NCI-H2029 (cell line): ENCODE results near the gene GM2A.
"Not testable (repeated sequence)": the region's sequence is repeated elsewhere in the genome, so short reads cannot be mapped to it uniquely, and the experiment has no call there.

Source experiments
- DNase-seq: peaks from one replicate; lab custom pipeline; 2025; lab: John Stamatoyannopoulos, UW

GM2A gene

GRCh38 chr5:151293624-151294023 lies 40.6 kb downstream of the GM2A start:
- no peak for DNase-seq

DNA sequence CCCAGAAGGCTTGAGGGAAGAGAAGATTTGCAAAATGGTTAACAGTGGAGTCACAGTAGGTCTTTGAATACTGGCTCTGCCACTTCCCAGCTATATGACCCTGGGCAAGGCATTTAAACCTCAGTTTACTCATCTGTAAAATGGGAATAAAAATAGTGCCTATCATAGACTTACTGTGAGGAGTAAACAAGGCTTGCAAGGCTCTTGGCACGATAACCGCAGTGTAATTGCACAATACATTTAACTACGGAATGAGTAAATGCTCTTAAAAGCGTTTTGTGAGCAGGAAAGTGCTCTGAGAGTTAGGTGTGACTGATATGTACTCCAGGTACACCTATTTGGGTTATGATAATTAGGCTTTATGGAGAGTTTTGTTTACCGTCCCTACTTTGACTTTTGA lies 42.2 kb downstream of the GM2A start:
- no peak for DNase-seq

DNA sequence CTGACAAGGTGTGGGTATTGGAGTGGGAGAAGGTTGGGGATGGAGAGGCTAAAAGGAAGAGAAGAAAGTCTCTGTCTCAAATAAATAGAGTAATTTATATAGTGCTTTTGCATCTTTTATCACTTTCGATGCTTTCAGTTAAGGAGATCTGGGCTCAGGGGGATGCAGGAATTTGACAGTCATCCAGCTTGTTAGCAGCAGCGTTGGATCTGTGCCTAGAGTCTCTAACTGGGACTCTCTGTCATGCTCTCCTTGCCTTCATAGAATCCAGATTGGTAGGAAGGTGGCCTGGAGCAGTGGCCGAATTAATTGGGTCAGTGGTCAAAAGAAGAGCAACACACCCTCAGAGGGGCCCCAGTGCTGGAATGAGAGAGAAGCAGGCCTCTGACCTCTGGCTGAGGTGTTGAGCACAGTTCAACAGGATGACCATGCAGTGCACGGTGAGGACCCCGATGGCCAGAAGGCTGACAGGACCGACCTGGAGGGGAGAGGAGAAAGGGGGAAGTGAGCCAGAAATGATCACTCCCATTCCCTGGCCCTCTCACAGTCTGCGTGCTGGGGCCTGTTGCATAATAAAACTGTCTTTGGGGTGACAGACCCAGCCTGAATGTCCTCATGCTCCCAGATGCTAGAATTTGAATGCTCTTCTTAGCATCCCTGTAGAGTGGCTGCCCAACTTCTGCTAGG lies 42.9 kb downstream of the GM2A start:
- no peak for DNase-seq

GRCh38 chr5:151296478-151296830 lies 43.5 kb downstream of the GM2A start:
- DNase-seq = no peak

DNA sequence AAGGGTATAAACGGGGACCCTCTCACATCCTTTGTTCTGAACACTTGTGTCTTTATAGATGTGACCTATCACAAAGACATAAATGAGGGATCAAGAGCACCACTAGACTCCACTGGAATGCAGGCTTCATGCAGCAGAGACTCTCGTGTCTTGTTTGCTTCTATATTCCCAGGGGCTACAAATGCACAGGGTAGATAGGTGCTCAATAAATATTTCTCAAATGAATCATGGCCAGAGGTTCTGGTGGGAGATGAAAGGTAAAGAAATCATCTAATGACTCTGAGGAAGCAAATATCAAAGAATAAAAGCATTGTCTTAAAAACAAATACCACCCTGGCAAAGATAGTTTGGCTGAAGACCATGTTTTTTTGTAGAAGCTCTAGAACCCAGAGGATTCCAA lies 44.0 kb downstream of the GM2A start:
- no peak for DNase-seq

GRCh38 chr5:151298063-151298855 lies 45.3 kb downstream of the GM2A start:
- no peak for DNase-seq

DNA sequence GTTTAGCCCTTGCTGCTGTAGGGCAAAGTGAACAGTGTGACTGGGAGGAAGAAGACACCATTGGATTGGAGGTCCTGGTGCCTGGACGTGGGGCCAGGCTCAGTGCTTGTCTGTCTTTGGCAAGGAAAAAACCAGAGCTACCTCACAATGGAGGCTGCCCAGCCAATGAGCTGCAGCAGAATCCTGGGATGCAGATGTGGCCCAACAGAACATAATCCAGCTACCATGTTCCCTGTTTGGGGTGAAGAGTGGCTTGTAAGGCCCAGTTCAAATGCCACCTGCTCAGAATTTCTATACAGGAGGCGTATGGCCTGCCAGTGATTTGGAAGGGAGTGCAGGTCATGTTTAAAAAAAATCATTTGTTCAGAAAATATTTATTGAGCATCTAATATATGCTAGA lies 50.7 kb downstream of the GM2A start, which contains the start of gene SLC36A3:
SLC36A3 (minus strand) TSS at position 101 of the 400 bp plus-strand sequence. CDS start 412 bp downstream, outside the sequence.
- DNase-seq = no peak

- DNase-seq = not testable (repeated sequence)
These were observed 56.3 kb downstream of the GM2A start for GRCh38 chr5:151309266-151309665.

- DNase-seq = not testable (repeated sequence)
These were observed 56.8 kb downstream of the GM2A start for GRCh38 chr5:151309821-151310220.

- no peak for DNase-seq
These were observed 57.9 kb downstream of the GM2A start for GRCh38 chr5:151310932-151311331.

DNA sequence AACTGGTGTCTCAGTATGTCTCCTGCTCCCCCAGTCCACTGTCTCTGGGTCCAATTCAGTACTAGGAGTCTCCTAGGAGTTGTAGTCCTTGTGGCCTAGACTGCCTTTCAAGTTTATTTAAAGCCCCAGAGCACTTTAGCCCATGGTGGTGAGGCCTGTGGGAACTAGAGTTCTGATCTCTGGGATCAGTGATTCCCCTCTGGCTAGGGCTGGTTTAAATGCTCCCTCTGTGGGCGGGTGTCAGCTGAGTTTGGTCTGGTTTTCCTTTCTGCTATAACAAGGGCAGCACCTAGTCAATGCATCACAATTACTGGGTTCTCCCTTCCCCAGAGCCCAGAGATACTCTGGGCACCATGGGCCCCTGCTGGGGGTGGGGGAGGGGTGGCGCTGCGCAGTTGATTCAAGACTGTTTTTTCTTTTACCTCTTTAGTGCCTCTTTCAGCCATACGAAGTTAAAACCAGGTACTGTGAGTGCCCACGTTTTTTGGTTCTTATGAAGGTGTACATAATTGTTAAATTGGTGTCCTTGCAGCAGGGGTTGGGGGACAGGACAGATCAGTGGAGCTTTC lies 59.9 kb downstream of the GM2A start:
- DNase-seq = no peak

GRCh38 chr5:151313357-151313756 lies 60.4 kb downstream of the GM2A start:
- no peak for DNase-seq

DNA sequence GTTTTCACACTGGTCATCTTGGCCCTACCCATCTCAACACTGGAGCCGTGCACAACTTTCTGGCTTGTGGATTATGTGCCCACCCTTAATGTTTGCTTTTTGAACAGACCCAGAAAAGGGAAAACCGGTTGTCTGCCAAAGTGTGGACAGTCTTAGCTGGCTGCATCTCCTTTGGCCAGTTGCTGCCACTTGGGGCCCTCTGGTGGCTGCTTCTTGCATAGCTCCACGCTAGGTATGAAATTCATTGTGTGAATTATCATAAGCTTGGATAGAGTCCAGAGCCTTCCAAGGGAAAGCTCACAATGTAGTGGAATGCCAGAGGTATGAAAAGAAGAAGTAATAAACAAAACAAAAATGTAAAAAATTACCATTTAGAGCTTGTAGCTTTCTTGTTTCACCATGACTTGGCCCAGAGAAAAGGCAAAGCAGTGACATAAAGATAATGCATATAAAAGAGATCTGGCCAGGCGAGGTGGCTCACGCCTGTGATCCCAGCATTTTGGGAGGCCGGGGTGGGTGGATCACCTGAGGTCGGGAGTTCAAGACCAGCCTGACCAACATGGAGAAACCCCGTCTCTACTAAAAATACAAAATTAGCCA lies 63.1 kb downstream of the GM2A start:
- DNase-seq = peak; percentile 60

- no peak for DNase-seq
These were observed 64.9 kb downstream of the GM2A start for GRCh38 chr5:151317871-151318270.

DNA sequence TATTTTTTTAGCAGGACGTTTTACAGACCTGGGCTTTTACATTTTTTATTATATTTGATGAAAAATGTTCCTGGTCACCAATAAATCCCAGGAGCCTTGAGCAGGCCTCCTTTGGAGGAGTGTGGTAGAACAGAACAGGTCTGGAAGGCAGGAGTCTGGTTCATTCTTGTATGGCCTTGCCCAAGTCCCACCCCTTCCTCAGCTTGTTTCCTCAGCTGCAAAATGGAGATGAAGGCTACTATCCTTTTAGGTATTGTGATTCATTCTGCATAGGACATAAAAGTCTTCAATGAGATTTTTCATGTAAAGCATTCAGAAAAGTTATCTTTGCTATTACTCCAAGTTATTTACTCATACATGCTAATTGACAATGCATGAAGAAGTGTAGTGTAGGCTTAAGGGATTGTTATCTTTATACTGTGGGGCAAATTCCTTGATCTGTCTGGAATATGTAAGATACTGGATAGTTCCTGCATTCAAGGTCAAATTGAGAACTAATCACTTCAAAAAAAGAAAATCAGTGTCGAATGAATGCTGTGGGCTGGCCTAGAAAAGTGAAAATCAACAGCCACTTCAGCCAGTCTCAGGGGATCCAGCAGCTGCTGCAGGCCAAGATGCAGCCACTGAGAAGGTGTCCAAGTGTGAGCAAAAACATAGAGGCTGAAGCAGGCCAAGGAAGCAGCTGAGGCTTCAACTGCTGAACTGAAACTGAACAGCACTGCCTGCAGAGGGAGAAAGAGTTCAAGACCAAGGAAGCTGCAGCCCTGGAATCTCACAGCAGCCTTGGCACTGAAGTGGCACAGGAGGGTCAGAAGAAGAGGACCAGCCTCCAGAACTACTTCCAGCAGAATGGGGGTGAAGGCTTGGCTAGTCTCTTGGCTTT lies 66.1 kb downstream of the GM2A start:
- no peak for DNase-seq
